ENCODE measurements around the gene RPL34. TPM values are rescaled to one million over a fixed set of nuclear protein-coding genes. Genes with fewer than 3 reads are reported as not detected.

RPL34 gene
- total RNA-seq, 1 experiment from 2014 or later = 695 TPM

GRCh38 chr4:108651014-108651791, 30.8 kb downstream of the RPL34 start:
- H3K27me3 ChIP-seq (ENCODE audit: low read length) = no peaks in the 10 kb centered on the region
- POLR2A ChIA-PET (ENCODE audit: unreplicated experiment) = no interaction called here
- H3K79me2 ChIP-seq (ENCODE audit: low read length) = peaks cover 48% of the 10 kb centered on the region
- peak overlapping the region; percentile 46 for H3K27ac ChIP-seq (ENCODE audit: low read length)
- CTCF ChIA-PET = no interaction called here
- DNase-seq (peak; percentile 29), ATAC-seq (peak; percentile 47)
- H3K36me3 ChIP-seq (ENCODE audit: low read depth, low read length) = no peaks in the 10 kb centered on the region
- peak overlapping the region; percentile 98 for H3K9ac ChIP-seq (ENCODE audit: low read length)
- TSS peak; percentile 86 for BruUV-seq (replicated peaks)
- intact Hi-C loops (cut with micrococcal nuclease) = loop anchor here (2.0 kb wide), 1 partner anchor 30 kb away; the partner anchor contains the start of gene RPL34
- H3K4me2 ChIP-seq (ENCODE audit: low read length) = peak overlapping the region; percentile 89
- H3K4me1 ChIP-seq (ENCODE audit: insufficient read depth, low read length) = peaks cover 14% of the 10 kb centered on the region
- no peaks in the 10 kb centered on the region for H3K9me3 ChIP-seq (ENCODE audit: low read length)
- no peaks in the 10 kb centered on the region for H3F3A ChIP-seq (ENCODE audit: low read length, unreplicated experiment)
- TF ChIP-seq EZH2 (IDR thresholded peaks at IDR 0.05; ENCODE audit: low read length, unreplicated experiment) = no peak
- no peak for TF ChIP-seq CTCF (conservative IDR thresholded peaks at IDR 0.05; ENCODE audit: low read depth, low read length)
- no peak for TF ChIP-seq EZH2phosphoT487 (IDR thresholded peaks at IDR 0.05; ENCODE audit: borderline replicate concordance, low read length)
- peak overlapping the region; percentile 95 for H3K4me3 ChIP-seq (ENCODE audit: low read length)
- no peaks in the 10 kb centered on the region for H4K20me1 ChIP-seq (ENCODE audit: low read length)
- H2AFZ ChIP-seq (ENCODE audit: low read length) = peak overlapping the region; percentile 96
- H3K9me2 ChIP-seq (replicated peaks; ENCODE audit: low read length) = no peaks in the 10 kb centered on the region

- Histone ChIP-seq H3K9ac (ENCODE audit: low read length) (no peak overlapping the region), H2AFZ (ENCODE audit: low read length) (no peak overlapping the region), H3K27me3 (ENCODE audit: low read length) (no peaks in the 10 kb centered on the region), H3K79me2 (ENCODE audit: low read length) (no peaks in the 10 kb centered on the region), H3K4me3 (ENCODE audit: low read length) (no peak overlapping the region), H3F3A (ENCODE audit: low read length, unreplicated experiment) (no peaks in the 10 kb centered on the region), H3K9me2 (replicated peaks; ENCODE audit: low read length) (no peaks in the 10 kb centered on the region), H3K4me1 (ENCODE audit: insufficient read depth, low read length) (no peaks in the 10 kb centered on the region), H4K20me1 (ENCODE audit: low read length) (no peaks in the 10 kb centered on the region), H3K27ac (ENCODE audit: low read length) (no peak overlapping the region), H3K36me3 (ENCODE audit: low read depth, low read length) (peaks cover 8% of the 10 kb centered on the region; the same call in 1 of the 2 replicates), H3K4me2 (ENCODE audit: low read length) (no peak overlapping the region), H3K9me3 (ENCODE audit: low read length) (no peaks in the 10 kb centered on the region)
- ATAC-seq (no peak), DNase-seq (no peak)
- CTCF ChIA-PET = no interaction called here
- TF ChIP-seq EZH2 (IDR thresholded peaks at IDR 0.05; ENCODE audit: low read length, unreplicated experiment) (no peak), EZH2phosphoT487 (IDR thresholded peaks at IDR 0.05; ENCODE audit: borderline replicate concordance, low read length) (no peak), CTCF (conservative IDR thresholded peaks at IDR 0.05; ENCODE audit: low read depth, low read length) (no peak)
- POLR2A ChIA-PET (ENCODE audit: unreplicated experiment) = no interaction called here
- no TSS peak for BruUV-seq (replicated peaks)
- intact Hi-C loops (cut with micrococcal nuclease) = no loop called here
These were observed 42.3 kb downstream of the RPL34 start for GRCh38 chr4:108662629-108663028.

GRCh38 chr4:108674356-108674977, 54.1 kb downstream of the RPL34 start:
- Histone ChIP-seq H2AFZ (ENCODE audit: low read length) (no peak overlapping the region), H3K9me2 (replicated peaks; ENCODE audit: low read length) (no peaks in the 10 kb centered on the region), H3K36me3 (ENCODE audit: low read depth, low read length) (no peaks in the 10 kb centered on the region), H3K27ac (ENCODE audit: low read length) (no peak overlapping the region), H3K79me2 (ENCODE audit: low read length) (no peaks in the 10 kb centered on the region), H3K27me3 (ENCODE audit: low read length) (no peaks in the 10 kb centered on the region), H3K9ac (ENCODE audit: low read length) (no peak overlapping the region), H3K4me3 (ENCODE audit: low read length) (no peak overlapping the region), H3F3A (ENCODE audit: low read length, unreplicated experiment) (no peaks in the 10 kb centered on the region), H3K9me3 (ENCODE audit: low read length) (no peaks in the 10 kb centered on the region), H3K4me2 (ENCODE audit: low read length) (no peak overlapping the region), H4K20me1 (ENCODE audit: low read length) (no peaks in the 10 kb centered on the region), H3K4me1 (ENCODE audit: insufficient read depth, low read length) (no peaks in the 10 kb centered on the region)
- no peak for TF ChIP-seq EZH2 (IDR thresholded peaks at IDR 0.05; ENCODE audit: low read length, unreplicated experiment)
- TF ChIP-seq EZH2phosphoT487 (IDR thresholded peaks at IDR 0.05; ENCODE audit: borderline replicate concordance, low read length) = no peak
- TF ChIP-seq CTCF (conservative IDR thresholded peaks at IDR 0.05; ENCODE audit: low read depth, low read length) = no peak
- ChIA-PET CTCF (no interaction called here), POLR2A (ENCODE audit: unreplicated experiment) (no interaction called here)
- DNase-seq (no peak), ATAC-seq (no peak)
- no TSS peak for BruUV-seq (replicated peaks)
- intact Hi-C loops (cut with micrococcal nuclease) = no loop called here
